Measurements from ENCODE around the gene SLCO3A1.

Gene SLCO3A1

DNA sequence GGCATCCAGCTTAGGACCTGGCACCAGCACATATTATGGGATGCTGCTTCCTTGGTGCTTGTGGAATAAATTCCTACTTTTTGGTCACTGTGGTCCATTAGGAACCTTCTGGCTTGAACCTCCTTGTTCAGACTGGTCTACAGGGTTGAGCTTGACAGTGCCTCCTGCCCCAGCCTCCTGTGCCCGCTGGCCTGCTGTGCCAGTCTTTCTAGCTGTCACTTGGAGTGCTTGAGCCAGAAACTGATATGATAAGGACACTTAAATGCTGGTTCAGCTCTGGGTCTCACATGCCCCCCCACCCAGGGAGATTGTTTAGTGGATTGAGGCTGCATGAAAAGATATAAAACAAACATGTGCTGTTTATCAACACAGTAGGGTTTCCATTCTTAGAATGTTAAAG lies 147.8 kb downstream of the SLCO3A1 start:
- in situ Hi-C loops (cut with MboI; ENCODE audit: low pct_unique_long_range_greater_than_20kb, low sequenced_read_pairs, unreplicated experiment): no loop called here
- no peak for DNase-seq (ENCODE audit: low spot score)
- TF ChIP-seq, protein P1, sequence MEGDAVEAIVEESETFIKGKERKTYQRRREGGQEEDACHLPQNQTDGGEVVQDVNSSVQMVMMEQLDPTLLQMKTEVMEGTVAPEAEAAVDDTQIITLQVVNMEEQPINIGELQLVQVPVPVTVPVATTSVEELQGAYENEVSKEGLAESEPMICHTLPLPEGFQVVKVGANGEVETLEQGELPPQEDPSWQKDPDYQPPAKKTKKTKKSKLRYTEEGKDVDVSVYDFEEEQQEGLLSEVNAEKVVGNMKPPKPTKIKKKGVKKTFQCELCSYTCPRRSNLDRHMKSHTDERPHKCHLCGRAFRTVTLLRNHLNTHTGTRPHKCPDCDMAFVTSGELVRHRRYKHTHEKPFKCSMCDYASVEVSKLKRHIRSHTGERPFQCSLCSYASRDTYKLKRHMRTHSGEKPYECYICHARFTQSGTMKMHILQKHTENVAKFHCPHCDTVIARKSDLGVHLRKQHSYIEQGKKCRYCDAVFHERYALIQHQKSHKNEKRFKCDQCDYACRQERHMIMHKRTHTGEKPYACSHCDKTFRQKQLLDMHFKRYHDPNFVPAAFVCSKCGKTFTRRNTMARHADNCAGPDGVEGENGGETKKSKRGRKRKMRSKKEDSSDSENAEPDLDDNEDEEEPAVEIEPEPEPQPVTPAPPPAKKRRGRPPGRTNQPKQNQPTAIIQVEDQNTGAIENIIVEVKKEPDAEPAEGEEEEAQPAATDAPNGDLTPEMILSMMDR (IDR thresholded peaks at IDR 0.05; ENCODE audit: extremely low read depth, insufficient read depth, missing control alignments): no peak

DNA sequence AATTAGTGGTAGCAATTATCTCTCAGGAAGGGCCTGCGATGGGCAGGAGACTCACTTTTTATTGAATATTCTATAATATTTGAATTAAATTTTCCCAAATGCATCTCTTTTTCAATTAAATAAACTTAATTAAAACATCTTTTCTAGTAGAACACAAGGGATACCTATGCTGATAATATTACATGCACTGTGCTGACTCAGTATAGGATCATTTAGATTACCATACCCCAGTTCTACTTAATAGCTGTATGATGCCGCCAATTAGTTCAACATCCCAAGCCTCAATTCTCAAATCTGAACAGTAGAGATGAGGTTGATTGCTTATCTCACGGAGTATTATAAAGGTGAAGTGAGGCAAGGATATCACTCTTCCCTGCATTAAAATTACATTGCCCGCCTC lies 149.2 kb downstream of the SLCO3A1 start:
- in situ Hi-C loops (cut with MboI; ENCODE audit: low pct_unique_long_range_greater_than_20kb, low sequenced_read_pairs, unreplicated experiment): no loop called here
- no peak for DNase-seq (ENCODE audit: low spot score)

DNA sequence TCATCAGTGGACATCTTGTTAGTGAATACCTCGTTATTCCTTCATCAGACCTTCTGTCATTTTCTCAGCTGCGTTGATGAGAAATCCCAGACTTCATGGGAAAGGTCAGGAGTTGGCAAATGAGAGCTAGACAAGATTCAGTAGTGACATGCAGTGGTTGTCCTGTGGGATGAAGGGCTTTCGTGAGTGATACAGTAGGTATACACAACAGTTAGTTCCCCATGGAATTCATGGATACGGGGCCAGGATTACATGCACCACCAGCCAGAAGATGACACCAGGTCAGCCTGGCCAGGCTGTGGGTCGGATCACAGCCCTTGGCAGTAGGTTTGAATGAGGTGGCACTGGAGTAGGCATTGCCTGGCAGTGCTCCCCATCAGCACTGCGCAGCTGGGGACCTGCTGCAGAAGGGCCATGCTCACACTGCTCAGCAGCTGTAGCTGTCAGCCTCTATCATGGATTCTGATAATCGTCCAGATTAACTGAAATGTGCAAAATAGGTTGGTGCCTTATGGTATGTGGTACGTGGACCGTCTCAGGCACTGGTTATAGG lies 150.1 kb downstream of the SLCO3A1 start:
- TF ChIP-seq, protein P1 (IDR thresholded peaks at IDR 0.05; ENCODE audit: extremely low read depth, insufficient read depth, missing control alignments): no peak
- DNase-seq (ENCODE audit: low spot score): no peak
- in situ Hi-C loops (cut with MboI; ENCODE audit: low pct_unique_long_range_greater_than_20kb, low sequenced_read_pairs, unreplicated experiment): no loop called here

More for the DNA sequence above, 149.2 kb downstream of the SLCO3A1 start:
- TF ChIP-seq, protein P1 (IDR thresholded peaks at IDR 0.05; ENCODE audit: extremely low read depth, insufficient read depth, missing control alignments): no peak

DNA sequence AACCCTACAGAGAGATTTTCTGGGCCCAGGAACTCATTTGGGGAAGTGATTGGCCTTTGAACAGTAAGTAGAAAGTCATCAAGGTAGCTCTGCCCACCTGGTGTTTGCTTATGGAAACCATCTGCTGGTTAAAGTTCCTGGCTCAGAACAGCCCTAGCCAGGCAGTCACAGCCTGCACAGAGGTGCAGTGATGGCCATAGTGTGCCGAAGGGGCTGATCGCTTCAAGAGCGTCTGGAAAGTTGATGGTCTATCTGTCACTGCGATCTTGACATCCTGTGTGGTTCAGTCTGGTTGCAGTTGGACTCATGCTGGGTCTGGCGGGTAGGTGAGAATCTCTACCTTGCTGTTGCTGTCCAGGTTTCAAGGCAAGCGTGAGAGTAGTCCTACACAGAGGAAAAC lies 151.6 kb downstream of the SLCO3A1 start:
- no peak for DNase-seq (ENCODE audit: low spot score)
- TF ChIP-seq, protein P1 (IDR thresholded peaks at IDR 0.05; ENCODE audit: extremely low read depth, insufficient read depth, missing control alignments): no peak
- in situ Hi-C loops (cut with MboI; ENCODE audit: low pct_unique_long_range_greater_than_20kb, low sequenced_read_pairs, unreplicated experiment): no loop called here

DNA sequence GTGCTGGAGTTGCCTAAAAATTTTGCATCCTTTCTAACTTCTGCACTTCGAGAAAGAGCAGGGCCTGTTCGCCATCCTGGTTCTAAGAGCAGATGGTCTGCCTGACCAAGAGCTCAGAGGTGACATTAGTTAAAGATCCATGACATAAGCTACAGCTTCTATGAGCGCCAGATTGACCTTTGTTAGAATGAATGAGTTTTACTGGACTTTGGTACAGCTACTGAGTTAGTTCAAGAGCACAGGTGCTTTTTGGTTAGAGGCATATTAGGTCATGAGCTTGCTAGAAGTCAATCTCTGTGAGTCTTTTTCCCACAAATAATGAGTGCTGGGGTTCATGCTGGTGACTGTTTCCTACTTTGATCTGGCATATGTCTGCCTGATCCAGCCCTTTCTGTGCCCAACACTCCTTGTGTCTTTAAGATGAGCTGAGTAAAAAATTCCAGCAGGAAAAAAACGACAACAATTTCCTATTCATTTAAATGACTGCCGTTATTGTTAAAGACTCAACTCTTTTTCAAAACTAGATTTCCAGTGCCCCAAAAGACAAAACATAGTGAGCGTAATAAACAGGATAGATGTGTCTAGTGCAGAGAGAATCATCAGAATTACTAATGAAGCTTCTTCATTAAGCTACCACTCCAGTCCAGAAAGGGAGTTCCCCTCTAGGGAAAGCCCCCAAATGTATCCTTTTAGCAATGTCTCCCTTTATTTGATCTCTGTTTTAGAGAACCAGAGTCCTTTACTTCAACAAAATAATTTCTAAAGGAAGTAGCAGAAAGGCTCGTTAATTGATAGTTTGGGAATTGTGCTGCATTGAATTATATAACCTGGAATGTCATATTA lies 152.9 kb downstream of the SLCO3A1 start:
- TF ChIP-seq, protein P1 (IDR thresholded peaks at IDR 0.05; ENCODE audit: extremely low read depth, insufficient read depth, missing control alignments): no peak
- in situ Hi-C loops (cut with MboI; ENCODE audit: low pct_unique_long_range_greater_than_20kb, low sequenced_read_pairs, unreplicated experiment): no loop called here
- no peak for DNase-seq (ENCODE audit: low spot score)

DNA sequence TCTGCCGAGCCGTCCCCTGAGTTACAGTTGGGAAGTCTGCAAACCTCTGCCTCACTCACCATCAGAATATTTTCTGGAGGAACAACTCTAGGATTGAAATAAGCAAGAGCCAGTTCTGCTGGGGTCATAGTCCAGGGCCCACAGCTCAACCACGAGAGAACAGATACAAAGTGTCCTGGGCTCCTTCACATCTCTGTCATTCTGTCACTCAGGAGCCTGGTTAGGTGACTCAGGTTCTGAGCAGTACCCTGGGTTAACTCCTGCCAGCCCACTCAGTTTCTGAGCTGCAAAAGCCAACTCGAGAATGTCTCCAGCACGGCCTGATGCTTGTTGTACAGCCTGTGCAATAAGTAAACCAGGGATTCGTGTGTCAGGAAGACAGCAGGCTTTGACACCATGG lies 155.7 kb downstream of the SLCO3A1 start:
- no peak for DNase-seq (ENCODE audit: low spot score)
- TF ChIP-seq, protein P1 (IDR thresholded peaks at IDR 0.05; ENCODE audit: extremely low read depth, insufficient read depth, missing control alignments): no peak
- in situ Hi-C loops (cut with MboI; ENCODE audit: low pct_unique_long_range_greater_than_20kb, low sequenced_read_pairs, unreplicated experiment): no loop called here

Data from GM13977 (cell line).